ENCODE data around the gene CYP4F11. TPM values are rescaled to one million over a fixed set of nuclear protein-coding genes. Genes with fewer than 3 reads are reported as not detected.

Gene CYP4F11
- total and polyA plus RNA-seq, 2 experiments from 2014 or later = not detected

- TF ChIP-seq ZNF462 (CRISPR knock-in tag; IDR thresholded peaks at IDR 0.05) (no peak), POLR2AphosphoS5 (IDR thresholded peaks at IDR 0.05; ENCODE audit: low read depth) (no peak), JUNB (IDR thresholded peaks at IDR 0.05; ENCODE audit: unreplicated experiment) (no peak), ZNF331 (CRISPR knock-in tag; IDR thresholded peaks at IDR 0.05; ENCODE audit: low read depth) (no peak)
Measured at GRCh38 chr19:15869873-15870272, 64.5 kb downstream of the CYP4F11 start (continued).

GRCh38 chr19:15869109-15869555 is 65.2 kb downstream of the CYP4F11 start:
- Mint-ChIP-seq H3K9me3 (peaks cover 92% of the 10 kb centered on the region), H3K27me3 (ENCODE audit: insufficient read depth, low read depth, poor library complexity) (peaks cover 4% of the 10 kb centered on the region), H3K36me3 (ENCODE audit: low read depth) (peaks cover 37% of the 10 kb centered on the region), H3K27ac (no peak overlapping the region), H3K4me3 (no peak overlapping the region), H3K4me1 (no peaks in the 10 kb centered on the region)
- ATAC-seq (no peak), DNase-seq (ENCODE audit: low spot score) (peak; percentile 46)
- H3K36me3 ChIP-seq (ENCODE audit: insufficient read depth) = no peaks in the 10 kb centered on the region; the same call in 1 of the 2 replicates
- H3K9me2 ChIP-seq (ENCODE audit: insufficient read depth) = no peaks in the 10 kb centered on the region
- H3K79me2 ChIP-seq (replicated peaks; ENCODE audit: insufficient read depth) = no peaks in the 10 kb centered on the region
- no peak overlapping the region for H2AFZ ChIP-seq
- H3K4me3 ChIP-seq = no peak overlapping the region
- H3K27ac ChIP-seq (ENCODE audit: low read depth) = no peak overlapping the region
- no peaks in the 10 kb centered on the region for H4K20me1 ChIP-seq (replicated peaks; ENCODE audit: insufficient read depth)
- no peaks in the 10 kb centered on the region for H3F3A ChIP-seq (replicated peaks; ENCODE audit: low read depth)
- TF ChIP-seq EZH2 (IDR thresholded peaks at IDR 0.05; ENCODE audit: low read depth, unreplicated experiment) (no peak), CTCF (conservative IDR thresholded peaks at IDR 0.05; ENCODE audit: low read depth in 2 of 2) (peak; percentile 28 to 39; a peak in 3 of 4 replicates)
- no peak overlapping the region for H3K4me2 ChIP-seq
- H3K4me1 ChIP-seq (ENCODE audit: insufficient read depth) = no peaks in the 10 kb centered on the region
- no peaks in the 10 kb centered on the region for H3K27me3 ChIP-seq (ENCODE audit: insufficient read depth)

Data from GM23338 (cell line).